Stimulated activated CD4-positive, alpha-beta T cell treated with anti-CD3 and anti-CD28 coated beads, TNF-alpha, amount 100 ng/mL, for 24 hours (primary cell): ENCODE measurements around the gene HIPK4.
"Not testable (repeated sequence)": the region's sequence is repeated elsewhere in the genome, so short reads cannot be mapped to it uniquely, and the experiment has no call there.

Source experiments
- DNase-seq, 3 experiments: peaks; one replicate each; pipeline ENCODE4 v3.0.0-alpha.2; 2020; ENCODE audit warnings: low read depth in 3 of 3

The HIPK4 gene

GRCh38 chr19:40390084-40390742 is at the start of gene HIPK4:
Gene HIPK4 (minus strand): TSS chr19:40390181. CDS start chr19:40389902, 279 bp downstream.
- DNase-seq, result no peak

- DNase-seq, result no peak
Measured at GRCh38 chr19:40438284-40438683, 48.3 kb upstream of the HIPK4 start.

- DNase-seq, result peak in 1 of 3 experiments; percentile 32
Measured at GRCh38 chr19:40433391-40434216, 43.6 kb upstream of the HIPK4 start.

- DNase-seq, result not testable (repeated sequence)
Measured at GRCh38 chr19:40432760-40433159, 42.8 kb upstream of the HIPK4 start.

GRCh38 chr19:40431698-40432097 is 41.7 kb upstream of the HIPK4 start:
- DNase-seq, result no peak

GRCh38 chr19:40430242-40430641 is 40.3 kb upstream of the HIPK4 start:
- DNase-seq, result not testable (repeated sequence)

- DNase-seq, result not testable (repeated sequence)
Measured at GRCh38 chr19:40428197-40428596, 38.2 kb upstream of the HIPK4 start.

GRCh38 chr19:40425450-40426287 is 35.7 kb upstream of the HIPK4 start, which contains the start of gene SERTAD1:
Gene SERTAD1 (minus strand): TSS chr19:40425992. CDS start chr19:40423546, 2,446 bp downstream.
- peak; percentile 100 for DNase-seq

GRCh38 chr19:40424637-40425449 is 34.9 kb upstream of the HIPK4 start:
- DNase-seq, result no peak

- no peak for DNase-seq
Measured at GRCh38 chr19:40423938-40424337, 34.0 kb upstream of the HIPK4 start.

- DNase-seq, result no peak
Measured at GRCh38 chr19:40422748-40423566, 33.0 kb upstream of the HIPK4 start.

- DNase-seq, result no peak
Measured at GRCh38 chr19:40421993-40422747, 32.2 kb upstream of the HIPK4 start.

- DNase-seq, result peak; percentile 38 to 77 (median 52)
Measured at GRCh38 chr19:40420766-40421765, 31.1 kb upstream of the HIPK4 start.

- DNase-seq, result no peak
Measured at GRCh38 chr19:40420451-40420765, 30.4 kb upstream of the HIPK4 start.

- DNase-seq, result no peak
Measured at GRCh38 chr19:40419780-40420179, 29.8 kb upstream of the HIPK4 start.

- DNase-seq, result no peak
Measured at GRCh38 chr19:40419066-40419612, 29.2 kb upstream of the HIPK4 start.

GRCh38 chr19:40418040-40418439 is 28.1 kb upstream of the HIPK4 start:
- DNase-seq, result no peak

GRCh38 chr19:40417643-40417981 is 27.6 kb upstream of the HIPK4 start:
- no peak for DNase-seq
